Retinal pigment epithelial cell (primary cell): ENCODE measurements around the gene DYTN.

Experiments used
- DNase-seq: peaks from one replicate; pipeline ENCODE4 v3.0.0-alpha.2; 2010; ENCODE audit warnings: low read depth
- H3K4me3 ChIP-seq: 2 replicates; pipeline ENCODE4 v1.5.1; 2011; ENCODE audit warnings: mild to moderate bottlenecking, low read length, control low read depth, moderate library complexity
- TF ChIP-seq, protein P1 (sequence below): conservative IDR thresholded peaks from 2 replicates; pipeline ENCODE4 v1.5.1; 2011; ENCODE audit warnings: low read depth, low read length, control low read depth, inconsistent platforms

Gene DYTN

DNA sequence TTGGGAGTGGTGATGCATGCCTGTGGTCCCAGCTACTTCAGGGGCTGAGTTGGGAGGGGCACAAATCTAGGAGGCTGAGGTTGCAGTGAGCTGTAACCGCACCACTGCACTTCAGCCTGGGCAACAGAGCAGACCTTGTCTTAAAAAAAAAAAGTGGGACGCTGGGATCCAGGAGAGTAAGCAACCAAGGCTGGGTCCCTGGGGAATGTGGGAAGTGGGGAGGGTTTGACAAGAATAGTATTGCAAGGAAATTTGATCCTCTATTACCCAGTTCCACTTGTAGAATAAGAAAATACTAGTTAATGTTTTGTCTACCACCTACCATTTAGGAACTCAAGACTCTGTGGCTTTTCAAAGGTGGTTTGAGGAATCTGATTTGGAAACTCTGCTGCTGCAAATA is 21.1 kb upstream of the DYTN start:
- no peak overlapping the region for H3K4me3 ChIP-seq
- TF ChIP-seq, protein P1, sequence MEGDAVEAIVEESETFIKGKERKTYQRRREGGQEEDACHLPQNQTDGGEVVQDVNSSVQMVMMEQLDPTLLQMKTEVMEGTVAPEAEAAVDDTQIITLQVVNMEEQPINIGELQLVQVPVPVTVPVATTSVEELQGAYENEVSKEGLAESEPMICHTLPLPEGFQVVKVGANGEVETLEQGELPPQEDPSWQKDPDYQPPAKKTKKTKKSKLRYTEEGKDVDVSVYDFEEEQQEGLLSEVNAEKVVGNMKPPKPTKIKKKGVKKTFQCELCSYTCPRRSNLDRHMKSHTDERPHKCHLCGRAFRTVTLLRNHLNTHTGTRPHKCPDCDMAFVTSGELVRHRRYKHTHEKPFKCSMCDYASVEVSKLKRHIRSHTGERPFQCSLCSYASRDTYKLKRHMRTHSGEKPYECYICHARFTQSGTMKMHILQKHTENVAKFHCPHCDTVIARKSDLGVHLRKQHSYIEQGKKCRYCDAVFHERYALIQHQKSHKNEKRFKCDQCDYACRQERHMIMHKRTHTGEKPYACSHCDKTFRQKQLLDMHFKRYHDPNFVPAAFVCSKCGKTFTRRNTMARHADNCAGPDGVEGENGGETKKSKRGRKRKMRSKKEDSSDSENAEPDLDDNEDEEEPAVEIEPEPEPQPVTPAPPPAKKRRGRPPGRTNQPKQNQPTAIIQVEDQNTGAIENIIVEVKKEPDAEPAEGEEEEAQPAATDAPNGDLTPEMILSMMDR, result no peak
- DNase-seq, result no peak

DNA sequence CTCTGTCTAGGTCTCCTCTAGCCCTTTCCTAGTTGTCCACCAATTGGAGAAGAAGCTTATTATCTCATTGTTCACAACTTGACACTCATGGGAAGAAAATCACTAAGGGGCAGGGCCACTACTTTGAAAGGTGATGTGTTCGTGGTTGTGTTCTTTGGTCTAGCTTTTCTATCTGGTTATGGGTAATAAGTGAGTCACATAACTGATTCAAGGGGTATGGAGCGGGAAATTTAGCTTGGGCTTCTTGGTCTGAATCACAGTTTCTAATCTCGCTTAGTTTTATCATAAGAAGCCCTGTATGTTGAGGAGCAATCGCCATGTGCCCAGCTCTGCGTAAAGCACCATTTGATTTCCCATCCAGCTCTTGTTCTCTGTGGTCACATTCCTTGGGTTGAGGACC is 18.7 kb upstream of the DYTN start:
- no peak overlapping the region for H3K4me3 ChIP-seq
- DNase-seq, result no peak
- TF ChIP-seq, protein P1, result no peak

DNA sequence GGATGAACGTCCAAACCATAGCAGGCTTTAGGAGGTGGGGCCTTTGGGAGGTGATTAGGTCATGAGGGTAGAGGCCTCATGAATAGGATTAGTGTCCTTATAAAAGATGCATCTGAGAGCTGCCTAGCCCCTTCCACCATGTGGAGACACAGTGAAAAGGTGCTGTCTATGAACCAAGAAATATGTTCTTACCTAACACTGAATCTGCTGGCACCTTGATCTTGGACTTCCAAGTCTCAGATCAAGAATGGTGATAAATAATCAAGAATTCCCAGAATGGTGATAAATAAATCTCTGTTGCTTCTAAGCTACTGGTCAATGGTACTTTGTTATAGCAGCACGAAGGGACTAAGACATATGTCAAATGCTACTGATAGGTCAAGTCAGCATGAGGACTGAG is 15.1 kb upstream of the DYTN start:
- TF ChIP-seq, protein P1, result no peak
- H3K4me3 ChIP-seq, result no peak overlapping the region
- DNase-seq, result no peak

DNA sequence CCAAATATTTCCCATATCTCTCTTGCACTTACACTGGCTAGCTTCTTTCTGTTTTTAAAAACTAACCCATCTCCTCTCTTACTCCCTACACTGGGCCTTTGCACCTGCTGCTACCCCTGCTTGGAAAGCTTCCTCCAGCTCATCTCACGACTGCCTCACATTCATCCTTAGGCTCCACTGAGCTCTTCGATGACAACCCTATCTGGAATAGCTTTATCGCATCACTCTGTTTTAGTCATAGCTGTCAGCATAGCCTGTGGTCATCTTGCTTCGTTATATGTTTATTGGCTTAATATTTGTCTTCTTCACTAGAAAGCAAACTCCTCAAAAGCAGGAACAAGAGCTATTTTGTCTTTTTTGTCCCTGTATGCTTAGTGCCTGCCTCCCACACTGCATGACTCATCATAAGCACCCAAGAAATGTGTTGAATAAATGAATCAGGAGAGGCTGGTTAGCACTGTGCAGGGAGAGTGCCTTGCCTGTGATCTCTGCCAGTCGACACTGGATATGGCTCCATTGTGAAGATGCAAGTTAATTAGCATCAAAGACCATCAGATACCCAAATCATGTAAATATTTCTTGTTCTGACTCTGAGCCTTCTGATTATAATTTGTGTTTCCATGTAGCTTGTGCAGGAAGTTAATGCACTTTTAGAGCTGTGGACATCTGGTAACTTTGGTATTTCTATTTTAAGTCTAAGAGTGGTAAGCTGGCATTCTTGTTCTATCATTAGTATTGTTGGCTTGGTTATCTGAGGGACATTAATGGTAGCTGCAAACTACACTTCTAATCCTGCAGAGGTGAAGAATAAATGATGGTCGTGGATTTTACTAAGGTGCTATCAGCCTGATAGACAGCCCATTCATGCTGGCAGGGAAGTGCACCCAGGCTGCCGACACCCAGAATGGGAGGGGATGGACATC is 10.3 kb upstream of the DYTN start:
- DNase-seq, result peak; percentile 12
- no peak overlapping the region for H3K4me3 ChIP-seq
- TF ChIP-seq, protein P1, result no peak

DNA sequence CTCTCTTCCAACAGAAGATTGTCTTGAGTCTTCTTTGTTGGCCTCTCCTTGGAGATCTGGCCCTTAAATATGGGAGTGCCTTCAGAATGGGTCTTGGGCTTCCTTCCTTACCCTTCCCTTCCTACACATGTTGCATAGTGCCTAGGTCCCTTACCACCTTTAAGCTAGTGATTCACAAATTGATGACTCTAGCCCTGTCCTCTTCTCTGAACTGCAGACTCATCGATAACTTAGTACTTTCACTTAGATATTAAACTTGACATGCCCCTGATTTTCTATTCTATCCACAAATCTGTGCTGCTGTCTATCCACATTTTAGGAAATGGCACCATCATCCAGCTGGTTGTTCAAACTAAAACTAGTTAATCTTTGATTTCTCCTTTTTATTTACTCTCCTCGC is 9.1 kb upstream of the DYTN start:
- TF ChIP-seq, protein P1, result no peak
- DNase-seq, result no peak
- H3K4me3 ChIP-seq, result no peak overlapping the region

DNA sequence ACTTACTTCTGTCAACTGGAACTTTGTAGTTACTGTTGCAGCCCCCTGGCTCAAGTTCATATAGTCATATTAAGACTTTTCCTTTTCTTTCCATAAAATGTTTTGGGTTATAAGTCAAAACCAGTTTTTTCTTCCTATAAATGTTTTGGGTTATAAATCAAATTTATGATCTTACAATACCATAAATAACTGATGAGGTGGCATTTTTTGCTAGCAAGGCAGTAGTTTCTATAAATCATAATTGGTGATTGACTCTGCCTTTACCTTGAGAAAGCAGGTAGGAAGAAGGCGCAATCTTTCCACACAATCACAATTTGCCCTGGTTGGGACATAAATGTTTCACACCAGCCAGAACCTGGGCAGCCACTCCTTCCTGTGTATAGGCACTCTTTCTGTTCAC is 5.1 kb upstream of the DYTN start:
- DNase-seq, result no peak
- TF ChIP-seq, protein P1, result no peak
- H3K4me3 ChIP-seq, result no peak overlapping the region
